A549 (cell line): ENCODE data around the gene SBK2. TPM values are rescaled to one million over a fixed set of nuclear protein-coding genes. Genes with fewer than 3 reads are reported as not detected.
"Not testable (repeated sequence)": the region's sequence is repeated elsewhere in the genome, so short reads cannot be mapped to it uniquely, and the experiment has no call there.

ENCODE experiments used
- ATAC-seq, 2 experiments: fragments of 200-7000 bp in 1 of 2; fragments of >200 bp in 1 of 2; cut with Nextera tagmentation in 1 of 2; cut with Tn5 transposase in 1 of 2; 3 replicates each; pipeline versions ENCODE4 v1.8.0 to v1.9.1; 2018 to 2020; ENCODE audit warnings: mild to moderate bottlenecking in 1 of 2, moderate library complexity in 1 of 2
- CTCF ChIA-PET: fragments of 300-600 bp; sonication (Branson Sonifier 250); formaldehyde crosslinking; extraction: SDS; loops from one replicate; lab custom pipeline; 2021; ENCODE audit warnings: antibody characterized with exemption, inconsistent platforms; lab: Yijun Ruan, JAX
- POLR2A ChIA-PET: fragments of 350-600 bp; formaldehyde crosslinking; extraction: SDS; loops from one replicate; lab custom pipeline; 2021; ENCODE audit warnings: antibody characterized with exemption, inconsistent platforms; lab: Yijun Ruan, JAX
- DNase-seq, 2 experiments: peaks; one replicate each; pipeline versions ENCODE4 v3.0.0 to v3.0.0-alpha.2; 2011 to 2016; ENCODE audit warnings: low read depth in 1 of 2, low spot score in 1 of 2
- FAIRE-seq: peaks from 2 replicates; lab custom pipeline; 2011; peaks lifted over from hg19 to GRCh38; lab: Jason Lieb, UNC
- H3K27ac ChIP-seq, 2 experiments: fragments of >200 bp; sonication (Bioruptor Twin); formaldehyde crosslinking; 3 replicates each; pipeline ENCODE4 v1.5.1; 2016 to 2017
- H3K4me1 ChIP-seq: fragments of >200 bp; sonication (Bioruptor Twin); formaldehyde crosslinking; 3 replicates; pipeline ENCODE4 v1.6.1; 2016
- H3K4me2 ChIP-seq: fragments of >200 bp; sonication (Bioruptor Twin); formaldehyde crosslinking; 3 replicates; pipeline ENCODE4 v1.6.1; 2016
- H3K4me3 ChIP-seq: fragments of >200 bp; sonication (Bioruptor Twin); formaldehyde crosslinking; 3 replicates; pipeline ENCODE4 v1.5.1; 2016
- H3K9me3 ChIP-seq: fragments of >200 bp; sonication (Bioruptor Twin); formaldehyde crosslinking; 3 replicates; pipeline ENCODE4 v1.6.1; 2016
- ATOH8 ChIP-seq: fragments of 250-450 bp; sonication (Bioruptor Pico); IDR thresholded peaks from 2 replicates; pipeline ENCODE4 v1.5.0; 2020; ENCODE audit warnings: low read depth, mild to moderate bottlenecking, moderate library complexity
- BCL3 ChIP-seq: fragments of >200 bp; sonication (Bioruptor Twin); formaldehyde crosslinking; IDR thresholded peaks from 3 replicates; pipeline ENCODE4 v1.6.1; 2016
- CBX2 ChIP-seq: fragments of 200-600 bp; sonication (generic); IDR thresholded peaks from 2 replicates; pipeline ENCODE4 v1.6.1; 2016; ENCODE audit warnings: low read depth, mild to moderate bottlenecking, borderline replicate concordance
- CBX8 ChIP-seq: fragments of 200-600 bp; sonication (generic); IDR thresholded peaks from 2 replicates; pipeline ENCODE4 v1.6.1; 2016
- CHD4 ChIP-seq: fragments of 200-600 bp; sonication (generic); IDR thresholded peaks from 2 replicates; pipeline ENCODE4 v1.6.1; 2016; ENCODE audit warnings: antibody characterized with exemption, mild to moderate bottlenecking, borderline replicate concordance
- EHF ChIP-seq: fragments of 250-450 bp; sonication (Bioruptor Pico); IDR thresholded peaks from 2 replicates; pipeline ENCODE4 v1.5.0; 2020; ENCODE audit warnings: mild to moderate bottlenecking
- ESRRA ChIP-seq: fragments of 150-350 bp; IDR thresholded peaks from 2 replicates; pipeline ENCODE4 v1.6.1; 2014; ENCODE audit warnings: mild to moderate bottlenecking, low read length, borderline replicate concordance
- FOSL2 ChIP-seq, 2 experiments: fragments of 450-650 bp in 1 of 2; fragments of >200 bp in 1 of 2; sonication (Bioruptor Twin) in 1 of 2; formaldehyde crosslinking; IDR thresholded peaks; 2 replicates each; pipeline versions ENCODE4 v1.5.0 to v1.6.1; 2016 to 2020; ENCODE audit warnings: mild to moderate bottlenecking in 1 of 2, moderate library complexity in 1 of 2
- GATA3 ChIP-seq: IDR thresholded peaks from 2 replicates; pipeline ENCODE4 v1.6.1; 2012; ENCODE audit warnings: borderline replicate concordance
- HDAC2 ChIP-seq: fragments of 200-600 bp; sonication (generic); IDR thresholded peaks from 2 replicates; pipeline ENCODE4 v1.6.1; 2016
- HES2 ChIP-seq: fragments of >200 bp; sonication (Bioruptor Twin); formaldehyde crosslinking; IDR thresholded peaks from 2 replicates; pipeline ENCODE4 v1.6.1; 2016
- HEYL ChIP-seq: fragments of 250-450 bp; sonication (Bioruptor Pico); IDR thresholded peaks from 2 replicates; pipeline ENCODE4 v1.8.0; 2021; ENCODE audit warnings: mild to moderate bottlenecking, moderate library complexity
- HOXB13 ChIP-seq: fragments of 250-450 bp; sonication (Bioruptor Pico); IDR thresholded peaks from 2 replicates; pipeline ENCODE4 v1.5.0; 2020; ENCODE audit warnings: low read depth, mild to moderate bottlenecking, moderate library complexity
- JUN ChIP-seq, 2 experiments: fragments of >200 bp; sonication (Bioruptor Twin); formaldehyde crosslinking; IDR thresholded peaks; 2 replicates in 1 of 2; 3 replicates in 1 of 2; pipeline ENCODE4 v1.6.1; 2016 to 2017
- KDM1A ChIP-seq: fragments of 200-600 bp; sonication (generic); IDR thresholded peaks from 2 replicates; pipeline ENCODE4 v1.6.1; 2016; ENCODE audit warnings: low read depth, mild to moderate bottlenecking
- KDM5A ChIP-seq: fragments of 200-600 bp; sonication (generic); IDR thresholded peaks from 2 replicates; pipeline ENCODE4 v1.6.1; 2016; ENCODE audit warnings: antibody characterized with exemption, mild to moderate bottlenecking
- MAFK ChIP-seq: fragments of 450-650 bp; IDR thresholded peaks from 2 replicates; pipeline ENCODE4 v1.6.1; 2014; ENCODE audit not compliant: partially characterized antibody
- MAZ ChIP-seq: fragments of 150-350 bp; IDR thresholded peaks from 2 replicates; pipeline ENCODE4 v1.6.1; 2014; ENCODE audit warnings: antibody characterized with exemption, low read depth, low read length, borderline replicate concordance
- POLR2AphosphoS2 ChIP-seq: conservative IDR thresholded peaks from 2 replicates; pipeline ENCODE4 v1.6.1; 2012; ENCODE audit warnings: low read length, improper control_type of control experiment, inconsistent platforms
- RAD21 ChIP-seq, 2 experiments: fragments of >200 bp in 1 of 2; sonication (Bioruptor Twin) in 1 of 2; formaldehyde crosslinking in 1 of 2; IDR thresholded peaks in 1 of 2; conservative IDR thresholded peaks in 1 of 2; 2 replicates in 1 of 2; 3 replicates in 1 of 2; pipeline ENCODE4 v1.6.1; 2012 to 2018; ENCODE audit warnings: inconsistent platforms in 1 of 2
- RCOR1 ChIP-seq: fragments of 150-350 bp; IDR thresholded peaks from 2 replicates; pipeline ENCODE4 v1.6.1; 2014; ENCODE audit warnings: antibody characterized with exemption, low read length, low read depth
- REST ChIP-seq: fragments of 200-600 bp; sonication (generic); IDR thresholded peaks from 2 replicates; pipeline ENCODE4 v1.6.1; 2016; ENCODE audit warnings: antibody characterized with exemption, mild to moderate bottlenecking, moderate library complexity
- RFX5 ChIP-seq: fragments of 450-650 bp; IDR thresholded peaks from 2 replicates; pipeline ENCODE4 v1.7.1; 2014; ENCODE audit warnings: antibody characterized with exemption, mild to moderate bottlenecking, moderate library complexity
- RNF2 ChIP-seq: fragments of 200-600 bp; sonication (generic); IDR thresholded peaks from 2 replicates; pipeline ENCODE4 v1.6.1; 2016; ENCODE audit warnings: low read depth, mild to moderate bottlenecking, antibody characterized with exemption, moderate library complexity, borderline replicate concordance
- SMC3 ChIP-seq: fragments of >200 bp; sonication (Bioruptor Twin); formaldehyde crosslinking; IDR thresholded peaks from 3 replicates; pipeline ENCODE4 v1.6.1; 2018; ENCODE audit warnings: inconsistent platforms
- ZFP36 ChIP-seq: fragments of 450-650 bp; IDR thresholded peaks from 2 replicates; pipeline ENCODE4 v1.6.1; 2014; ENCODE audit warnings: borderline replicate concordance; ENCODE audit not compliant: partially characterized antibody
- ZNF302 ChIP-seq: fragments of 250-450 bp; sonication (Bioruptor Pico); IDR thresholded peaks from 2 replicates; pipeline ENCODE4 v1.9.0; 2021; ENCODE audit warnings: inconsistent platforms, mild to moderate bottlenecking, moderate library complexity
- ZSCAN20 ChIP-seq: fragments of 250-450 bp; sonication (Bioruptor Pico); IDR thresholded peaks from 2 replicates; pipeline ENCODE4 v1.8.0; 2022; ENCODE audit warnings: mild to moderate bottlenecking, moderate library complexity
- WGBS: methylation state at CpG from one replicate; pipeline ENCODE4 v1.1.6; 2017; ENCODE audit errors: missing lambda C conversion rate; 5-methylcytosine and 5-hydroxymethylcytosine counted together
- polyA plus RNA-seq, 4 experiments: library from polyadenylated mRNA; depleted of rRNA in 3 of 4; stranded (reverse); fragments of >200 nt; fragmentation: RNase III in 1 of 4; extraction: RNeasy Plus Mini Kit Qiagen cat#74134 plus additional on column Dnase treatment in 1 of 4; gene quantifications; 2 replicates in 3 of 4; 3 replicates in 1 of 4; pipeline ENCODE4 v1.2.3, GENCODE V29; 2011 to 2017

The SBK2 gene
- polyA plus RNA-seq, 2 of the 4 experiments (the other 2 are of a cell fraction): 0.89 to 1.1 TPM

GRCh38 chr19:55498246-55498840 is 38.6 kb downstream of the SBK2 start:
- Histone ChIP-seq H3K4me3 (no peak overlapping the region), H3K4me1 (no peaks in the 10 kb centered on the region), H3K27ac (no peak overlapping the region), H3K4me2 (no peak overlapping the region), H3K9me3 (0 out of 3 replicates have a peak, but pooled peaks cover 3% of the 10 kb centered on the region)
- TF ChIP-seq BCL3 (no peak), HDAC2 (no peak), KDM1A (peak; percentile 37; the same call in 1 of the 2 replicates), RNF2 (no peak), CBX8 (no peak), ESRRA (no peak), POLR2AphosphoS2 (no peak), HEYL (CRISPR knock-in tag) (no peak), HOXB13 (CRISPR knock-in tag) (no peak), ZSCAN20 (CRISPR knock-in tag) (no peak), RCOR1 (no peak), ATOH8 (no peak), KDM5A (no peak), RFX5 (no peak), EHF (no peak), JUN (IDR thresholded peaks at IDR 0.05) (no peak), ZFP36 (peak; percentile 67), HES2 (no peak)
- 66% methylated on average over 2 of the region's 2 CpGs for WGBS
- ATAC-seq (no peak), FAIRE-seq (peak; percentile 32), DNase-seq (no peak)
- POLR2A ChIA-PET: interaction anchor here (1.5 kb wide), 1 partner anchor 13 kb away, joined by 3 read pairs; the partner anchor contains the start of gene NAT14
- CTCF ChIA-PET: interaction anchor here (0.7 to 17.3 kb wide), 11 partner anchors 9 to 356 kb away, joined by 3 to 194 read pairs (median 5); partner anchors contain the start of genes NAT14 and ZNF628

- ATAC-seq (no peak), DNase-seq (no peak)
- Histone ChIP-seq H3K27ac (no peak overlapping the region), H3K4me2 (no peak overlapping the region), H3K4me1 (peaks cover 4% of the 10 kb centered on the region; the same call in 1 of the 3 replicates)
- CTCF ChIA-PET: interaction anchor here (0.7 to 17.3 kb wide), 11 partner anchors 10 to 355 kb away, joined by 3 to 194 read pairs (median 5); partner anchors contain the start of genes NAT14, ZNF628 and ZNF865
- TF ChIP-seq CHD4 (no peak), ESRRA (no peak), MAZ (no peak), RAD21 (conservative IDR thresholded peaks at IDR 0.05 in 1 of 2, IDR thresholded peaks at IDR 0.05 in 1 of 2) (no peak), FOSL2 (IDR thresholded peaks at IDR 0.05) (no peak), FOSL2 (CRISPR knock-in tag; IDR thresholded peaks at IDR 0.05) (no peak), EHF (no peak), GATA3 (no peak), REST (no peak), ZFP36 (no peak), ZNF302 (CRISPR knock-in tag) (no peak), SMC3 (no peak), MAFK (no peak), CBX2 (no peak)
- TF ChIP-seq, all 56 proteins: peak for 0
- POLR2A ChIA-PET: interaction anchor here (1.5 kb wide), 1 partner anchor 13 kb away, joined by 3 read pairs; the partner anchor contains the start of gene NAT14
- no peak for FAIRE-seq
- 82% methylated on average over 13 of the region's 13 CpGs for WGBS
- no peak overlapping the region for H3K4me3 ChIP-seq
- H3K9me3 ChIP-seq: no peaks in the 10 kb centered on the region
Measured at GRCh38 chr19:55497763-55498162, 39.2 kb downstream of the SBK2 start.

GRCh38 chr19:55496820-55497219 is 40.1 kb downstream of the SBK2 start:
- ATAC-seq, POLR2A ChIA-PET, H3K4me2 ChIP-seq, DNase-seq, H3K9me3 ChIP-seq, FAIRE-seq, H3K27ac ChIP-seq, H3K4me3 ChIP-seq: not testable (repeated sequence)
- peaks cover 12% of the 10 kb centered on the region; the same call in 1 of the 3 replicates for H3K4me1 ChIP-seq
- CTCF ChIA-PET: interaction anchor here (0.6 to 17.3 kb wide), 8 partner anchors 10 to 135 kb away, joined by 3 to 194 read pairs (median 5); partner anchors contain the start of genes ZNF628 and ZNF865
- 80% methylated on average over 10 of the region's 10 CpGs for WGBS
